MCF 10A (cell line): ENCODE measurements around the gene SURF4. TPM values are rescaled to one million over a fixed set of nuclear protein-coding genes. Genes with fewer than 3 reads are reported as not detected.

Experiments used
- BruUV-seq: library from RNA; stranded (reverse); fragments of 400-500 nt; replicated peaks from 2 replicates; lab custom pipeline; 2021; lab: Mats Ljungman, UMichigan
- CTCF ChIA-PET: fragments of 300-600 bp; sonication (Branson Sonifier 250); formaldehyde crosslinking; extraction: SDS; loops from one replicate; lab custom pipeline; 2021; ENCODE audit warnings: antibody characterized with exemption, inconsistent platforms; lab: Yijun Ruan, JAX
- POLR2A ChIA-PET: fragments of 300-600, 350-650 bp; sonication (Branson Sonifier 250); formaldehyde crosslinking; extraction: SDS; loops from one replicate; lab custom pipeline; 2020; ENCODE audit warnings: antibody characterized with exemption, inconsistent platforms; lab: Yijun Ruan, JAX
- DNase-seq: peaks from one replicate; pipeline ENCODE4 v3.0.0-alpha.2; 2018; ENCODE audit not compliant: unreplicated experiment
- H3K27ac Mint-ChIP-seq: one replicate; pipeline ENCODE4 v1.8.0; 2022; ENCODE audit warnings: mild to moderate bottlenecking, low read depth, mixed read lengths; ENCODE audit not compliant: unreplicated experiment
- H3K27me3 Mint-ChIP-seq: one replicate; pipeline ENCODE4 v1.8.0; 2022; ENCODE audit warnings: mixed read lengths; ENCODE audit not compliant: insufficient read depth, unreplicated experiment
- H3K36me3 Mint-ChIP-seq: one replicate; pipeline ENCODE4 v1.8.0; 2022; ENCODE audit warnings: mild to moderate bottlenecking, moderate library complexity, mixed read lengths; ENCODE audit not compliant: insufficient read depth, unreplicated experiment
- H3K4me1 Mint-ChIP-seq: one replicate; pipeline ENCODE4 v1.8.0; 2022; ENCODE audit warnings: mixed read lengths; ENCODE audit not compliant: insufficient read depth, unreplicated experiment
- H3K4me3 Mint-ChIP-seq: one replicate; pipeline ENCODE4 v1.8.0; 2022; ENCODE audit warnings: mild to moderate bottlenecking, moderate library complexity, mixed read lengths; ENCODE audit not compliant: unreplicated experiment
- H3K9me3 Mint-ChIP-seq: one replicate; pipeline ENCODE4 v1.8.0; 2022; ENCODE audit warnings: mixed read lengths; ENCODE audit not compliant: unreplicated experiment
- CTCF ChIP-seq: fragments of 200-600 bp; IDR thresholded peaks from one replicate; pipeline ENCODE4 v1.8.0; 2022; ENCODE audit warnings: antibody characterized with exemption, mild to moderate bottlenecking; ENCODE audit not compliant: unreplicated experiment
- intact Hi-C: fragments of 100-400 bp; cut with micrococcal nuclease; formaldehyde crosslinking; loops from 2 replicates; pipeline ENCODE4 v1.14.1; 2022
- total RNA-seq: library from RNA; stranded (reverse); gene quantifications from 2 replicates; pipeline ENCODE4 v1.2.3, GENCODE V29; 2022

Gene SURF4
- total RNA-seq, 1 experiment from 2014 or later: 198 TPM

DNA sequence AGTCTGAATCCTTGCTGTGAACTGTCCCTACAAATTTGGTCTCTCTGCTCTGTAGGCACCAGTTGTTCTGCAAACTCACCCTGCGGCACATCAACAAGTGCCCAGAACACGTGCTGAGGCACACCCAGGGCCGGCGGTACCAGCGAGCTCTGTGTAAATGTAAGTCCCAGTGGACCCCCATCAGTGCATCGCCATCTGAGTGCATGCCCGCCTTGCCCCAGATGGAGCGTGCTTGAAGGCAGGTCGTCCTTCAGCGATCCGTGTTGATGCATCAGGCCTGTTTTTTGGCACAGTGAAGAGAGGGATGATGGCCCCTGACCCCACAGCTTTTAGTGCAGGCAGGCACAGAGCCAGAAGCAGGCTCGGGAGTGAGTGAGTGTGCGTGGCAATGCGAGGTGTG is 18.2 kb downstream of the SURF4 start:
- Mint-ChIP-seq H3K27me3 (no peaks in the 10 kb centered on the region), H3K36me3 (peaks cover 53% of the 10 kb centered on the region), H3K9me3 (no peaks in the 10 kb centered on the region), H3K4me3 (peak overlapping the region; percentile 78), H3K27ac (no peak overlapping the region), H3K4me1 (peaks cover 18% of the 10 kb centered on the region)
- ChIA-PET CTCF (interaction anchor here (0.6 to 1.0 kb wide), 4 partner anchors 9 to 105 kb away, joined by 3 to 4 read pairs (median 3); no protein-coding TSS in a partner anchor), POLR2A (interaction anchor here (0.7 to 4.2 kb wide), 6 partner anchors 10 to 619 kb away, joined by 3 to 65 read pairs (median 21); partner anchors contain the start of genes MED22, RPL7A and STKLD1)
- no TSS peak for BruUV-seq
- intact Hi-C loops: no loop called here
- TF ChIP-seq CTCF: no peak
- DNase-seq: no peak

- H3K36me3 Mint-ChIP-seq: peaks cover 54% of the 10 kb centered on the region
- no peaks in the 10 kb centered on the region for H3K9me3 Mint-ChIP-seq
- peak; percentile 81 for DNase-seq
- H3K4me3 Mint-ChIP-seq: peak within 1 kb of the TSS; percentile 78
- TF ChIP-seq CTCF: no peak
- no TSS peak for BruUV-seq
- peak within 1 kb of the TSS; percentile 74 for H3K27ac Mint-ChIP-seq
- peaks cover 14% of the 10 kb centered on the region for H3K4me1 Mint-ChIP-seq
- intact Hi-C loops: no loop called here
- POLR2A ChIA-PET: interaction anchor here (0.6 to 4.2 kb wide), 14 partner anchors 9 to 704 kb away, joined by 3 to 65 read pairs (median 8); partner anchors contain the start of genes CACFD1, GTF3C5, MED22 and RPL7A
- H3K27me3 Mint-ChIP-seq: no peaks in the 10 kb centered on the region
- CTCF ChIA-PET: interaction anchor here (0.6 to 1.7 kb wide), 7 partner anchors 10 to 527 kb away, joined by 3 to 4 read pairs (median 3); no protein-coding TSS in a partner anchor
These were observed 19.3 kb downstream of the SURF4 start, which contains the start of the genes SURF1 and SURF2 for GRCh38 chr9:133356391-133357091. TSS of gene SURF1 (minus strand) at chr9:133356487. CDS start at chr9:133356453, 34 bp downstream. TSS of gene SURF2 (plus strand) at chr9:133356550. CDS start at chr9:133356593, 43 bp downstream.

DNA sequence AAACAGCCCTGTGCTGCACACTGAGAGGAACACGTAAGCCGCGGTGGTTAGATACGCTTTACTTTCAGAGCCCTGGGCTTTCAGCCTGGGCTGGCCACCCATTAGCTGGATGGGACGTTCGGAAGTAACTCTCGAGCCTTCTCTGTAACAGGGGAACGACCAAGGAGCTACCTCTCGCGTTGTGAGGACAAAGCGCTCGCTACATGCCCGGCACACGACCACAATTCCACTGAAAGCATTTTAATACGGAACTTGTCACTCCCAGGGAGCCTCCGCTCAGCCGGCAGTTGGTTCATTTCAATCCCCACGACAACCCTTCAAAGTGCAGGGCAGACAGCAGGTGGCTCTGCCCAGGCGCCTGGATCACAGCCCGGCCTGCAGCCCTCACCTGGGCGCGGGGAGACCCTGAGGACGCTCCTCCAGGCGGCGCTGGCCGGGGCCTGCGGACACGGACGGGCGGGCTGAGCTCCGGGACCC is 19.9 kb downstream of the SURF4 start:
- H3K9me3 Mint-ChIP-seq: no peaks in the 10 kb centered on the region
- H3K27ac Mint-ChIP-seq: peak overlapping the region; percentile 74
- peaks cover 54% of the 10 kb centered on the region for H3K36me3 Mint-ChIP-seq
- ChIA-PET POLR2A (interaction anchor here (0.6 to 4.2 kb wide), 13 partner anchors 8 to 685 kb away, joined by 3 to 65 read pairs (median 8); partner anchors contain the start of genes CACFD1, GTF3C5, MED22 and RPL7A), CTCF (interaction anchor here (0.6 to 1.7 kb wide), 6 partner anchors 9 to 528 kb away, joined by 3 to 4 read pairs (median 3); no protein-coding TSS in a partner anchor)
- H3K4me1 Mint-ChIP-seq: peaks cover 14% of the 10 kb centered on the region
- TSS peak; percentile 9 for BruUV-seq
- TF ChIP-seq CTCF: no peak
- intact Hi-C loops: no loop called here
- DNase-seq: no peak
- no peaks in the 10 kb centered on the region for H3K27me3 Mint-ChIP-seq
- peak overlapping the region; percentile 78 for H3K4me3 Mint-ChIP-seq

GRCh38 chr9:133354766-133355165 is 21.1 kb downstream of the SURF4 start:
- Mint-ChIP-seq H3K4me3 (peak overlapping the region; percentile 78), H3K27me3 (no peaks in the 10 kb centered on the region), H3K9me3 (no peaks in the 10 kb centered on the region), H3K4me1 (peaks cover 14% of the 10 kb centered on the region), H3K27ac (no peak overlapping the region), H3K36me3 (peaks cover 55% of the 10 kb centered on the region)
- intact Hi-C loops: no loop called here
- no TSS peak for BruUV-seq
- ChIA-PET CTCF (interaction anchor here (0.6 to 1.7 kb wide), 4 partner anchors 10 to 85 kb away, joined by 3 to 4 read pairs (median 4); no protein-coding TSS in a partner anchor), POLR2A (interaction anchor here (0.6 to 4.2 kb wide), 9 partner anchors 9 to 324 kb away, joined by 3 to 65 read pairs (median 8); partner anchors contain the start of genes CACFD1, GTF3C5 and STKLD1)
- DNase-seq: no peak
- TF ChIP-seq CTCF: no peak
